ENCODE results near the gene SGTB.

DNA sequence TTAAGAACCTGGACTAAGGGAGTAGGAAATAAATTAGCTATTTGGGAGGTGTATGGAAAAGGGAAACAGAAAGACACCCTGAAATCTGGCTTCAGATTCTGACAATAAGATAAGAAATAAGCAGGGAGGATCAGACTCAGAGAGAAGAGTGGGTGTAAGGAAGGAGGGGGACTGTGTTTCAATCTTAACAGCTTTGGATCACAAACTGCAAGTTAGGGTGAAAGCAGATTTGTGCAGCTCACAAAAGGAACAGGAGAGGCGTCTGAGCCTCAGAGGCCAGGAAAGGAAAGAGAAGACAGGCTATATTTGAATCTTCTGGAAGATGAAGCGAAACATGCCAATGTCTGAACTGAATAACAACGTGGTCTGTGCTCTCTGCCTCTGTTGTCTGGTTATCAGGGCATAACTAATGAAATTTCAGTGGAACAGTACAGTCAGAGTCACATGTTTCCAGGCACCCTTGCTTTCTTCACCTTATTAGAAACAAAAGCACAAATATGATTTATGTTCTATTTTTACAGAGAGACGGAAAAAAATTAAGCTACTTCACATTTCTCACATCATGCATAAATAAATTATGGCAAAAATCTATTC is 26.6 kb downstream of the SGTB start:
- TF ChIP-seq POLR2A (IDR thresholded peaks at IDR 0.05): no peak
- TF ChIP-seq, protein P1, sequence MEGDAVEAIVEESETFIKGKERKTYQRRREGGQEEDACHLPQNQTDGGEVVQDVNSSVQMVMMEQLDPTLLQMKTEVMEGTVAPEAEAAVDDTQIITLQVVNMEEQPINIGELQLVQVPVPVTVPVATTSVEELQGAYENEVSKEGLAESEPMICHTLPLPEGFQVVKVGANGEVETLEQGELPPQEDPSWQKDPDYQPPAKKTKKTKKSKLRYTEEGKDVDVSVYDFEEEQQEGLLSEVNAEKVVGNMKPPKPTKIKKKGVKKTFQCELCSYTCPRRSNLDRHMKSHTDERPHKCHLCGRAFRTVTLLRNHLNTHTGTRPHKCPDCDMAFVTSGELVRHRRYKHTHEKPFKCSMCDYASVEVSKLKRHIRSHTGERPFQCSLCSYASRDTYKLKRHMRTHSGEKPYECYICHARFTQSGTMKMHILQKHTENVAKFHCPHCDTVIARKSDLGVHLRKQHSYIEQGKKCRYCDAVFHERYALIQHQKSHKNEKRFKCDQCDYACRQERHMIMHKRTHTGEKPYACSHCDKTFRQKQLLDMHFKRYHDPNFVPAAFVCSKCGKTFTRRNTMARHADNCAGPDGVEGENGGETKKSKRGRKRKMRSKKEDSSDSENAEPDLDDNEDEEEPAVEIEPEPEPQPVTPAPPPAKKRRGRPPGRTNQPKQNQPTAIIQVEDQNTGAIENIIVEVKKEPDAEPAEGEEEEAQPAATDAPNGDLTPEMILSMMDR (IDR thresholded peaks at IDR 0.05): no peak

All from body of pancreas (tissue), 4 donors.